ENCODE measurements around the gene MARCHF2.

DNA sequence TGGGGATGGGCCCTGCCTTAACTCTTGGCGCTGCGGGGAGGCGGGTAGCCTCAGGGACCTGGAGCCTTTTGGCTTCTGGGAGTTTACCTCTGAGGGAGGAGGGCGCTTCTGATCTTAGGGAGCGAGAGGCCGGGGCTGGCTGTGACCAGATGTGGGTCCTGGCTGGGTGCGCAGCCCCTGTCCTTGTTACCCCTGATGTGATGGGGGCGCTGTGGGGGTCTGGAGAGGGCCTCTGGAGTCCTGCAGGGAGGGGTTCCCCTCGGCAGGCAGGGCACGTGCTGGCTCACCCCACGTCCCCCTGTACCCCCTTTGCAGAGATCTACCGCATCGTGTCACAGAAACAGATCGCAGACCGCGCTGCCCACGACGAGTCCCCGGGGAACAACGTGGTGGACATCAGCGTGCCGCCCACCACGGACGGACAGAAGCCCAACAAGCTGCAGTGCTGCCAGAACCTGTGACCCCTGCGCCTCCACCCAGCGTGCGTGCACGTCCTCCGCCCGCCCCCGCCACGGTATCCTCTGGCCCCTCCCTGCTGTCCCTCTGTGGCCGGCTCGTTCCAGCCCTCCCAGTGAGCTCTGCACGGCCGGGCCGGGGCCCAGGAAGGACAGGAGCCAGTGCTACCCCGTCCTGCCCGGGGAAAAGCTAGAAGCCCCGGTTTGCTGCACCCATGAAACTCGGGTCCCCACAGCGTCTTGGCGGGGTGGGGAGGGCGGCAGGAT lies 9.8 kb upstream of the MARCHF2 start:
- no peak for TF ChIP-seq CEBPB (IDR thresholded peaks at IDR 0.05)
- TF ChIP-seq, protein P1, sequence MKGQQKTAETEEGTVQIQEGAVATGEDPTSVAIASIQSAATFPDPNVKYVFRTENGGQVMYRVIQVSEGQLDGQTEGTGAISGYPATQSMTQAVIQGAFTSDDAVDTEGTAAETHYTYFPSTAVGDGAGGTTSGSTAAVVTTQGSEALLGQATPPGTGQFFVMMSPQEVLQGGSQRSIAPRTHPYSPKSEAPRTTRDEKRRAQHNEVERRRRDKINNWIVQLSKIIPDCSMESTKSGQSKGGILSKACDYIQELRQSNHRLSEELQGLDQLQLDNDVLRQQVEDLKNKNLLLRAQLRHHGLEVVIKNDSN (IDR thresholded peaks at IDR 0.05) = no peak

Measured in Ishikawa (cell line).